ENCODE measurements around the gene TPSB2. TPM values are rescaled to one million over a fixed set of nuclear protein-coding genes. Genes with fewer than 3 reads are reported as not detected.

Gene TPSB2
- total RNA-seq, 1 experiment from 2014 or later, result not detected

- Histone ChIP-seq H3K27me3 (ENCODE audit: insufficient read depth, low read depth) (peaks cover 44% of the 10 kb centered on the region), H4K20me1 (ENCODE audit: insufficient read depth) (no peaks in the 10 kb centered on the region), H3K4me3 (no peak within 1 kb of the TSS), H3K36me3 (ENCODE audit: low read depth) (no peaks in the 10 kb centered on the region), H3K79me2 (ENCODE audit: low read depth) (no peaks in the 10 kb centered on the region), H3K4me2 (no peak within 1 kb of the TSS), H3F3A (ENCODE audit: insufficient read depth, low read depth) (no peaks in the 10 kb centered on the region), H3K9me3 (ENCODE audit: insufficient read depth, low read depth) (no peaks in the 10 kb centered on the region), H3K4me1 (replicated peaks; ENCODE audit: insufficient read depth) (no peaks in the 10 kb centered on the region), H3K27ac (no peak within 1 kb of the TSS), H2AFZ (no peak within 1 kb of the TSS), H3K9me2 (ENCODE audit: insufficient read depth) (no peaks in the 10 kb centered on the region)
- DNase-seq, result no peak
- no peak for TF ChIP-seq EZH2 (IDR thresholded peaks at IDR 0.05; ENCODE audit: low read depth)
- no peak for TF ChIP-seq CTCF (conservative IDR thresholded peaks at IDR 0.05)
- intact Hi-C loops (cut with micrococcal nuclease; ENCODE audit: unreplicated experiment), result no loop called here
- no TSS peak for BruUV-seq (replicated peaks)
- CTCF ChIA-PET, result interaction anchor here (0.6 to 0.7 kb wide), 2 partner anchors 101 to 865 kb away, joined by 3 to 5 read pairs; no protein-coding TSS in a partner anchor
- POLR2A ChIA-PET (ENCODE audit: unreplicated experiment), result no interaction called here
Observed at GRCh38 chr16:1225051-1225451, 4.9 kb downstream of the TPSB2 start, which contains the start of gene TPSG1. TPSG1 (minus strand) TSS chr16:1225268; CDS start chr16:1225252, 16 bp downstream.

- H3K4me3 ChIP-seq, result no peak overlapping the region
- no peaks in the 10 kb centered on the region for H3K9me2 ChIP-seq (ENCODE audit: insufficient read depth)
- H3K4me2 ChIP-seq, result no peak overlapping the region
- H3F3A ChIP-seq (ENCODE audit: insufficient read depth, low read depth), result no peaks in the 10 kb centered on the region
- no peaks in the 10 kb centered on the region for H3K4me1 ChIP-seq (replicated peaks; ENCODE audit: insufficient read depth)
- ChIA-PET POLR2A (ENCODE audit: unreplicated experiment) (no interaction called here), CTCF (interaction anchor here (0.6 to 0.7 kb wide), 2 partner anchors 100 to 866 kb away, joined by 3 to 5 read pairs; no protein-coding TSS in a partner anchor)
- no peaks in the 10 kb centered on the region for H3K36me3 ChIP-seq (ENCODE audit: low read depth)
- no TSS peak for BruUV-seq (replicated peaks)
- no peak for DNase-seq
- peaks cover 49% of the 10 kb centered on the region for H3K27me3 ChIP-seq (ENCODE audit: insufficient read depth, low read depth)
- TF ChIP-seq CTCF (conservative IDR thresholded peaks at IDR 0.05) (no peak), EZH2 (IDR thresholded peaks at IDR 0.05; ENCODE audit: low read depth) (no peak)
- intact Hi-C loops (cut with micrococcal nuclease; ENCODE audit: unreplicated experiment), result no loop called here
- H3K9me3 ChIP-seq (ENCODE audit: insufficient read depth, low read depth), result no peaks in the 10 kb centered on the region
- no peaks in the 10 kb centered on the region for H3K79me2 ChIP-seq (ENCODE audit: low read depth)
- H4K20me1 ChIP-seq (ENCODE audit: insufficient read depth), result no peaks in the 10 kb centered on the region
- H3K27ac ChIP-seq, result no peak overlapping the region
- H2AFZ ChIP-seq, result no peak overlapping the region
Observed at GRCh38 chr16:1224558-1224957, 5.4 kb downstream of the TPSB2 start.

- Histone ChIP-seq H2AFZ (no peak overlapping the region), H4K20me1 (ENCODE audit: insufficient read depth) (no peaks in the 10 kb centered on the region), H3K79me2 (ENCODE audit: low read depth) (no peaks in the 10 kb centered on the region), H3K27ac (no peak overlapping the region), H3K9me3 (ENCODE audit: insufficient read depth, low read depth) (no peaks in the 10 kb centered on the region), H3K4me1 (replicated peaks; ENCODE audit: insufficient read depth) (no peaks in the 10 kb centered on the region), H3K9me2 (ENCODE audit: insufficient read depth) (no peaks in the 10 kb centered on the region), H3F3A (ENCODE audit: insufficient read depth, low read depth) (no peaks in the 10 kb centered on the region), H3K36me3 (ENCODE audit: low read depth) (no peaks in the 10 kb centered on the region), H3K4me3 (no peak overlapping the region), H3K4me2 (no peak overlapping the region), H3K27me3 (ENCODE audit: insufficient read depth, low read depth) (peaks cover 58% of the 10 kb centered on the region)
- CTCF ChIA-PET, result no interaction called here
- intact Hi-C loops (cut with micrococcal nuclease; ENCODE audit: unreplicated experiment), result no loop called here
- TF ChIP-seq CTCF (conservative IDR thresholded peaks at IDR 0.05) (no peak), EZH2 (IDR thresholded peaks at IDR 0.05; ENCODE audit: low read depth) (no peak)
- no peak for DNase-seq
- no TSS peak for BruUV-seq (replicated peaks)
- POLR2A ChIA-PET (ENCODE audit: unreplicated experiment), result no interaction called here
Observed at GRCh38 chr16:1223355-1224214, 6.4 kb downstream of the TPSB2 start.
